ENCODE measurements around the gene PRRC2A.

Gene PRRC2A

DNA sequence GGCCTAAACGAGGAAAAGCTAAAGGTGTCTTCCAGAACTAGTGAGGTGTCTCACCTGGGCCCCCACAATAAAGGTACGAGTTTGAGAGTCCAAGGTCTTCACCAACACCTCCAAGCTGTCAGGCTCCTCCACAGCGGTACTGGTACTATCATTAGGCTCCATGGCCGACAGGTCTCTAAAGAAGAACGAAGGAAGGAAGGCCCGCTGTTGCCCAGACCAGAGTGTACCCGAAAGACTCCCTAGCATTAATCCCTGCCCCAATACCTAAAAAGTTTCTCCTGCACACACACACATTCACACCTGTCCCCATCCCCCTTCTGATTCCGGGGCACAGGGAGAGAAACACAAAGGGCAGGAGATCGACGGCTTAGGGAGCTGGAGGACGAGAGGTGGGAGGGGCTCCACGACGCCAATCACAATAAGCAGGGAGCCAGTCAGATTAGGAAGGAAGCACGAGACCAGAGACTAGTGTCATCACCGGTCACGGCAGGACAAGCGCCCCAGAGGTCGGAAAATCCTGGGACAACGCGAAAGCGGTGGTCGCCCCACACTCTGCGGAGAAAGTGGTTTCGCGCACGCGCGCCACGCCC lies 31.2 kb downstream of the PRRC2A start:
- TF ChIP-seq, protein P1, sequence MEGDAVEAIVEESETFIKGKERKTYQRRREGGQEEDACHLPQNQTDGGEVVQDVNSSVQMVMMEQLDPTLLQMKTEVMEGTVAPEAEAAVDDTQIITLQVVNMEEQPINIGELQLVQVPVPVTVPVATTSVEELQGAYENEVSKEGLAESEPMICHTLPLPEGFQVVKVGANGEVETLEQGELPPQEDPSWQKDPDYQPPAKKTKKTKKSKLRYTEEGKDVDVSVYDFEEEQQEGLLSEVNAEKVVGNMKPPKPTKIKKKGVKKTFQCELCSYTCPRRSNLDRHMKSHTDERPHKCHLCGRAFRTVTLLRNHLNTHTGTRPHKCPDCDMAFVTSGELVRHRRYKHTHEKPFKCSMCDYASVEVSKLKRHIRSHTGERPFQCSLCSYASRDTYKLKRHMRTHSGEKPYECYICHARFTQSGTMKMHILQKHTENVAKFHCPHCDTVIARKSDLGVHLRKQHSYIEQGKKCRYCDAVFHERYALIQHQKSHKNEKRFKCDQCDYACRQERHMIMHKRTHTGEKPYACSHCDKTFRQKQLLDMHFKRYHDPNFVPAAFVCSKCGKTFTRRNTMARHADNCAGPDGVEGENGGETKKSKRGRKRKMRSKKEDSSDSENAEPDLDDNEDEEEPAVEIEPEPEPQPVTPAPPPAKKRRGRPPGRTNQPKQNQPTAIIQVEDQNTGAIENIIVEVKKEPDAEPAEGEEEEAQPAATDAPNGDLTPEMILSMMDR (conservative IDR thresholded peaks at IDR 0.05; ENCODE audit: control insufficient read depth, insufficient read depth, low read depth, low read length): no peak
- peak overlapping the region; percentile 84 for H3K4me3 ChIP-seq (ENCODE audit: control insufficient read depth, low read depth, low read length)
- peak; percentile 82 for DNase-seq (ENCODE audit: low read depth)

GRCh38 chr6:31652925-31653724 lies 32.6 kb downstream of the PRRC2A start:
- peak overlapping the region; percentile 84 for H3K4me3 ChIP-seq (ENCODE audit: control insufficient read depth, low read depth, low read length)
- DNase-seq (ENCODE audit: low read depth): no peak
- TF ChIP-seq, protein P1 (conservative IDR thresholded peaks at IDR 0.05; ENCODE audit: control insufficient read depth, insufficient read depth, low read depth, low read length): no peak

GRCh38 chr6:31654574-31655348 lies 34.2 kb downstream of the PRRC2A start:
- DNase-seq (ENCODE audit: low read depth): no peak
- TF ChIP-seq, protein P1 (conservative IDR thresholded peaks at IDR 0.05; ENCODE audit: control insufficient read depth, insufficient read depth, low read depth, low read length): no peak
- no peak overlapping the region for H3K4me3 ChIP-seq (ENCODE audit: control insufficient read depth, low read depth, low read length)

- DNase-seq (ENCODE audit: low read depth): no peak
- TF ChIP-seq, protein P1 (conservative IDR thresholded peaks at IDR 0.05; ENCODE audit: control insufficient read depth, insufficient read depth, low read depth, low read length): no peak
- H3K4me3 ChIP-seq (ENCODE audit: control insufficient read depth, low read depth, low read length): no peak within 1 kb of the TSS
Observed at GRCh38 chr6:31655349-31656237, 35.1 kb downstream of the PRRC2A start, which contains the start of gene APOM. TSS of gene APOM (plus strand) at chr6:31655894. CDS start at chr6:31655967, 73 bp downstream.

DNA sequence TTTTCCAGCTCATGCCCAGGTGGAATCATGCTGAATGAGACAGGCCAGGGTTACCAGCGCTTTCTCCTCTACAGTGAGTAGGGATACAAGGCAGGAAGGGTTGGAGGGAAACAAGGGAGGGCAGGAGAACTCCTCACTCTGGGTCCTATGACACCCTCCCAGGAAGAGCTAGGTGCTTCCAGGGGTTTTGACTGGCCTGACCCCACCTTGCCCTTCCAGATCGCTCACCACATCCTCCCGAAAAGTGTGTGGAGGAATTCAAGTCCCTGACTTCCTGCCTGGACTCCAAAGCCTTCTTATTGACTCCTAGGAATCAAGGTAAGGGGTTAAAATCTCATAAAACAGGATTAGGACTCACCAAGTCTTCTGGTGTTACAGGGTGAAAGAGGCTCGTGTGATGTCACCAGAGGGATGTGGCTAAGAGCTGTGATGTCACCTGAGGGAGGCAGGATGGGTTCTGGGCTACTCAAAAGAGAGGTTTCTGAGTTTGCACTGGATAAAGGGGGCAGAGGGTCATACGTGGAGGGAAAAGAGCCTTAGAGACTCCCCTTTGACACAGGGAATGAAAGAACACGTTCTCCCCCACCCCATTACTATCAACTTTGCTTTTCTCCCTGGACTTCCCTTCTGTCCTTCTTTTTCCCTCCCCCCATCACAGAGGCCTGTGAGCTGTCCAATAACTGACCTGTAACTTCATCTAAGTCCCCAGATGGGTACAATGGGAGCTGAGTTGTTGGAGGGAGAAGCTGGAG lies 37.1 kb downstream of the PRRC2A start:
- no peak for DNase-seq (ENCODE audit: low read depth)
- TF ChIP-seq, protein P1 (conservative IDR thresholded peaks at IDR 0.05; ENCODE audit: control insufficient read depth, insufficient read depth, low read depth, low read length): no peak
- no peak overlapping the region for H3K4me3 ChIP-seq (ENCODE audit: control insufficient read depth, low read depth, low read length)

All from fibroblast of mammary gland (primary cell).